ENCODE results near the gene ACAN. TPM values are rescaled to one million over a fixed set of nuclear protein-coding genes. Genes with fewer than 3 reads are reported as not detected.

Gene ACAN
- total and polyA plus RNA-seq, 9 of the 15 experiments (the other 6 are each of a cell fraction or from before 2014, with no cell fraction given), result not detected

DNA sequence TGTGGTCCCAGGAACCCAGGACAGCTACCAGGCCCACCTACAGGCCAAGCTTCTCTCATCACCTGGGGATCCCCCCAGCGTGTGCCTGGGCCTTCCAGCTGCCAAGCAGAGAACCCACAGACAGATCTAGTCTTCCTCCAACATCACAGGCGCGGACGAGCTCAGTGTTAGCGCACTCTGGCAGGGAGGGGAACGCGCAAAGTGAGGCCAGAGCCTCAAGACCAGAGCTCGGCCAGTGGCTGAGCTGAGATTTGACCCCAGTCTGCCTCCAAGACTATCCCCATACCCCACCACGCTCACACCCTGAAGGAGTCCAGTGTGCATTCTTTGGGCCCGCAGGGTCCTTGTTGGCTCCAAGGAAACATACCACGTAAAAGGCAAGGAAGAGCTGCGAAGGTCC lies 104.9 kb downstream of the ACAN start:
- H3K9me1 ChIP-seq (ENCODE audit: control insufficient read depth, insufficient read depth, low read length), result peaks cover 3% of the 10 kb centered on the region
- H3K4me1 ChIP-seq (replicated peaks in 1 of 2; ENCODE audit: control insufficient read depth in 2 of 2, insufficient read depth in 2 of 2, low read length in 2 of 2), result peaks cover 36 to 48% of the 10 kb centered on the region in 2 experiments; a peak in 4 of 5 replicates
- ATAC-seq, result no peak
- H3K9ac ChIP-seq (ENCODE audit: insufficient read depth in 1 of 2, low read depth in 2 of 2, low read length in 2 of 2), result no peak overlapping the region
- intact Hi-C loops (cut with micrococcal nuclease) (no loop called here), in situ Hi-C loops (cut with MboI) (no loop called here)
- no peak for FAIRE-seq
- H3K27me3 ChIP-seq (ENCODE audit: control insufficient read depth in 2 of 2, insufficient read depth in 2 of 2, low read length in 2 of 2), result no peaks in the 10 kb centered on the region
- no TSS peak for BruUV-seq (replicated peaks)
- no peak overlapping the region for H3K27ac ChIP-seq (ENCODE audit: extremely low read depth, low read depth, low read length)
- peaks cover 36% of the 10 kb centered on the region for H3K79me2 ChIP-seq (ENCODE audit: control insufficient read depth, insufficient read depth, low read length)
- POLR2A ChIA-PET, result interaction anchor here (0.6 to 1.4 kb wide), 5 partner anchors 93 to 124 kb away, joined by 3 to 5 read pairs (median 3); no protein-coding TSS in a partner anchor
- H3K4me2 ChIP-seq (ENCODE audit: insufficient read depth, low read length), result no peak overlapping the region
- TF ChIP-seq POLR2G (IDR thresholded peaks at IDR 0.05; ENCODE audit: low read depth, low read length) (peak; percentile 43), KDM1A (IDR thresholded peaks at IDR 0.05) (no peak), RBFOX2 (IDR thresholded peaks at IDR 0.05; ENCODE audit: low read depth, low read length) (peak; percentile 56), RHOXF2B (CRISPR knock-in tag; conservative IDR thresholded peaks at IDR 0.05) (no peak)
- TF ChIP-seq, protein P1, sequence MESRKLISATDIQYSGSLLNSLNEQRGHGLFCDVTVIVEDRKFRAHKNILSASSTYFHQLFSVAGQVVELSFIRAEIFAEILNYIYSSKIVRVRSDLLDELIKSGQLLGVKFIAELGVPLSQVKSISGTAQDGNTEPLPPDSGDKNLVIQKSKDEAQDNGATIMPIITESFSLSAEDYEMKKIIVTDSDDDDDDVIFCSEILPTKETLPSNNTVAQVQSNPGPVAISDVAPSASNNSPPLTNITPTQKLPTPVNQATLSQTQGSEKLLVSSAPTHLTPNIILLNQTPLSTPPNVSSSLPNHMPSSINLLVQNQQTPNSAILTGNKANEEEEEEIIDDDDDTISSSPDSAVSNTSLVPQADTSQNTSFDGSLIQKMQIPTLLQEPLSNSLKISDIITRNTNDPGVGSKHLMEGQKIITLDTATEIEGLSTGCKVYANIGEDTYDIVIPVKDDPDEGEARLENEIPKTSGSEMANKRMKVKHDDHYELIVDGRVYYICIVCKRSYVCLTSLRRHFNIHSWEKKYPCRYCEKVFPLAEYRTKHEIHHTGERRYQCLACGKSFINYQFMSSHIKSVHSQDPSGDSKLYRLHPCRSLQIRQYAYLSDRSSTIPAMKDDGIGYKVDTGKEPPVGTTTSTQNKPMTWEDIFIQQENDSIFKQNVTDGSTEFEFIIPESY (CRISPR knock-in tag; IDR thresholded peaks at IDR 0.05), result peak; percentile 85
- DNase-seq (ENCODE audit: extremely low read depth in 1 of 4, low spot score in 3 of 4), result no peak
- H2AFZ ChIP-seq (ENCODE audit: low read depth, low read length), result no peak overlapping the region
- CTCF ChIA-PET (ENCODE audit: low intra/inter-chr PET ratio), result no interaction called here
- H3K4me3 ChIP-seq, result no peak overlapping the region
- H3K36me3 ChIP-seq (ENCODE audit: control insufficient read depth, insufficient read depth, low read length), result peaks cover 78% of the 10 kb centered on the region
- 84% methylated on average over 12 of the region's 12 CpGs for WGBS (ENCODE audit: insufficient coverage, low coverage, missing lambda C conversion rate)
- no peaks in the 10 kb centered on the region for H3K9me3 ChIP-seq (replicated peaks; ENCODE audit: control insufficient read depth, insufficient read depth, low read depth, low read length)
- H4K20me1 ChIP-seq (replicated peaks; ENCODE audit: control insufficient read depth, insufficient read depth, low read length), result 0 out of 2 replicates have a peak, but pooled peaks cover 9% of the 10 kb centered on the region

All from K562 (cell line).